Caco-2 (cell line): ENCODE results near the gene PVR. TPM values are rescaled to one million over a fixed set of nuclear protein-coding genes. Genes with fewer than 3 reads are reported as not detected.

Experiments
- BruUV-seq: library from RNA; stranded (reverse); fragments of 400-500 nt; replicated peaks from 2 replicates; lab custom pipeline; 2021; lab: Mats Ljungman, UMichigan
- CTCF ChIA-PET: fragments of 300-600 bp; sonication (Branson Sonifier 250); formaldehyde crosslinking; loops from one replicate; lab custom pipeline; 2022; ENCODE audit warnings: antibody characterized with exemption; lab: Charles Lee
- POLR2A ChIA-PET: fragments of 300-600 bp; sonication (Branson Sonifier 250); formaldehyde crosslinking; loops from one replicate; lab custom pipeline; 2022; ENCODE audit warnings: antibody characterized with exemption; lab: Charles Lee
- DNase-seq, 2 experiments: peaks; one replicate each; pipeline versions ENCODE4 v3.0.0 to v3.0.0-alpha.2; 2020 to 2022
- H3K27me3 ChIP-seq: replicated peaks from 2 replicates; pipeline ENCODE4 v1.6.0; 2011; ENCODE audit warnings: low read length; ENCODE audit not compliant: control insufficient read depth, insufficient read depth
- H3K36me3 ChIP-seq: 2 replicates; pipeline ENCODE4 v1.5.1; 2011; ENCODE audit warnings: low read length; ENCODE audit not compliant: control insufficient read depth, insufficient read depth
- H3K4me1 ChIP-seq: fragments of 250-450 bp; sonication (Bioruptor Pico); 2 replicates; pipeline ENCODE4 v1.5.1; 2020; ENCODE audit warnings: mild to moderate bottlenecking
- H3K4me3 ChIP-seq: 2 replicates; pipeline ENCODE4 v1.5.1; 2011; ENCODE audit warnings: low read depth, mild to moderate bottlenecking, control low read depth, low read length
- H3K9me3 ChIP-seq: fragments of 250-450 bp; sonication (Bioruptor Pico); 2 replicates; pipeline ENCODE4 v1.5.1; 2020; ENCODE audit warnings: mild to moderate bottlenecking, moderate library complexity
- H3K27ac Mint-ChIP-seq: one replicate; pipeline ENCODE4 v1.8.0; 2022; ENCODE audit warnings: mixed read lengths; ENCODE audit not compliant: unreplicated experiment
- H3K27me3 Mint-ChIP-seq: one replicate; pipeline ENCODE4 v1.8.0; 2022; ENCODE audit warnings: mixed read lengths; ENCODE audit not compliant: insufficient read depth, unreplicated experiment
- H3K36me3 Mint-ChIP-seq: one replicate; pipeline ENCODE4 v1.8.0; 2022; ENCODE audit warnings: mild to moderate bottlenecking, mixed read lengths; ENCODE audit not compliant: insufficient read depth, unreplicated experiment
- H3K4me1 Mint-ChIP-seq: one replicate; pipeline ENCODE4 v1.8.0; 2022; ENCODE audit warnings: low read depth, mixed read lengths; ENCODE audit not compliant: unreplicated experiment
- H3K4me3 Mint-ChIP-seq: one replicate; pipeline ENCODE4 v1.8.0; 2022; ENCODE audit warnings: mild to moderate bottlenecking, moderate library complexity, mixed read lengths; ENCODE audit not compliant: unreplicated experiment
- H3K9me3 Mint-ChIP-seq: one replicate; pipeline ENCODE4 v1.8.0; 2022; ENCODE audit warnings: mixed read lengths; ENCODE audit not compliant: unreplicated experiment
- CTCF ChIP-seq, 2 experiments: fragments of 200-600 bp in 1 of 2; IDR thresholded peaks; 1 replicate in 1 of 2; 2 replicates in 1 of 2; pipeline versions ENCODE4 v1.5.1 to v1.8.0; 2011 to 2022; ENCODE audit warnings: antibody characterized with exemption in 1 of 2, control low read depth in 1 of 2, inconsistent platforms in 1 of 2, low read depth in 1 of 2, low read length in 1 of 2, mild to moderate bottlenecking in 1 of 2, moderate library complexity in 1 of 2; ENCODE audit not compliant: insufficient read depth in 1 of 2, severe bottlenecking in 1 of 2, unreplicated experiment in 1 of 2
- intact Hi-C: fragments of 100-400 bp; cut with micrococcal nuclease; formaldehyde crosslinking; loops from one replicate; pipeline ENCODE4 v1.10.0; 2022; ENCODE audit not compliant: unreplicated experiment
- total RNA-seq: library from RNA; stranded (reverse); gene quantifications from 2 replicates; pipeline ENCODE4 v1.2.3, GENCODE V29; 2022

PVR gene
- total RNA-seq, 1 experiment from 2014 or later, result 86.5 TPM

- intact Hi-C loops, result no loop called here
These were observed 44.2 kb downstream of the PVR start for GRCh38 chr19:44687888-44688287.

GRCh38 chr19:44689290-44690130, 45.8 kb downstream of the PVR start:
- Mint-ChIP-seq H3K9me3 (no peaks in the 10 kb centered on the region), H3K4me3 (peak overlapping the region; percentile 7), H3K27me3 (no peaks in the 10 kb centered on the region), H3K4me1 (peaks cover 27% of the 10 kb centered on the region), H3K27ac (peak overlapping the region; percentile 5), H3K36me3 (peaks cover 3% of the 10 kb centered on the region)
- no peaks in the 10 kb centered on the region; the same call in 1 of the 2 replicates for H3K36me3 ChIP-seq
- no peaks in the 10 kb centered on the region for H3K27me3 ChIP-seq
- peak; percentile 97 to 99 for TF ChIP-seq CTCF (IDR thresholded peaks at IDR 0.05; ENCODE audit: insufficient read depth in 1 of 2, low read depth in 1 of 2, low read length in 1 of 2, severe bottlenecking in 1 of 2, unreplicated experiment in 1 of 2)
- peak; percentile 85 to 89 for DNase-seq
- H3K4me3 ChIP-seq, result no peak overlapping the region
- H3K9me3 ChIP-seq, result peaks cover 3% of the 10 kb centered on the region; the same call in 1 of the 2 replicates
- ChIA-PET POLR2A (interaction anchor here (0.6 to 0.9 kb wide), 2 partner anchors 81 to 156 kb away, joined by 3 to 6 read pairs; no protein-coding TSS in a partner anchor), CTCF (interaction anchor here (0.6 to 5.7 kb wide), 12 partner anchors 28 to 190 kb away, joined by 3 to 46 read pairs (median 6); partner anchors contain the start of genes CBLC and NECTIN2)
- intact Hi-C loops, result loop anchor here (1.0 to 10.0 kb wide), 3 partner anchors 35 to 155 kb away; partner anchors contain the start of gene NECTIN2
- BruUV-seq, result no TSS peak
- peaks cover 33% of the 10 kb centered on the region for H3K4me1 ChIP-seq

More at GRCh38 chr19:44687888-44688287, 44.2 kb downstream of the PVR start:
- no peak for DNase-seq
- Histone ChIP-seq H3K36me3 (no peaks in the 10 kb centered on the region; the same call in 1 of the 2 replicates), H3K4me3 (no peak overlapping the region), H3K27me3 (no peaks in the 10 kb centered on the region), H3K4me1 (peaks cover 23% of the 10 kb centered on the region), H3K9me3 (no peaks in the 10 kb centered on the region)
- H3K27me3 Mint-ChIP-seq, result no peaks in the 10 kb centered on the region
- CTCF ChIA-PET, result interaction anchor here (0.6 to 5.7 kb wide), 2 partner anchors 61 to 83 kb away, joined by 3 to 46 read pairs; no protein-coding TSS in a partner anchor
- no TSS peak for BruUV-seq
- H3K4me3 Mint-ChIP-seq, result no peak overlapping the region
- H3K27ac Mint-ChIP-seq, result no peak overlapping the region
- POLR2A ChIA-PET, result no interaction called here
- H3K9me3 Mint-ChIP-seq, result no peaks in the 10 kb centered on the region
- peaks cover 23% of the 10 kb centered on the region for H3K4me1 Mint-ChIP-seq
- TF ChIP-seq CTCF (IDR thresholded peaks at IDR 0.05; ENCODE audit: insufficient read depth in 1 of 2, low read depth in 1 of 2, low read length in 1 of 2, severe bottlenecking in 1 of 2, unreplicated experiment in 1 of 2), result no peak
- H3K36me3 Mint-ChIP-seq, result no peaks in the 10 kb centered on the region

GRCh38 chr19:44690131-44690440, 46.4 kb downstream of the PVR start:
- Mint-ChIP-seq H3K9me3 (no peaks in the 10 kb centered on the region), H3K27me3 (no peaks in the 10 kb centered on the region), H3K27ac (peak overlapping the region; percentile 5), H3K4me1 (peaks cover 26% of the 10 kb centered on the region), H3K4me3 (no peak overlapping the region), H3K36me3 (peaks cover 9% of the 10 kb centered on the region)
- Histone ChIP-seq H3K4me1 (peaks cover 39% of the 10 kb centered on the region), H3K27me3 (no peaks in the 10 kb centered on the region), H3K4me3 (no peak overlapping the region), H3K9me3 (peaks cover 4% of the 10 kb centered on the region; the same call in 1 of the 2 replicates), H3K36me3 (no peaks in the 10 kb centered on the region; the same call in 1 of the 2 replicates)
- ChIA-PET CTCF (interaction anchor here (0.6 to 5.7 kb wide), 6 partner anchors 35 to 119 kb away, joined by 5 to 46 read pairs (median 10); no protein-coding TSS in a partner anchor), POLR2A (interaction anchor here (0.6 to 0.9 kb wide), 2 partner anchors 81 to 156 kb away, joined by 3 to 6 read pairs; no protein-coding TSS in a partner anchor)
- no peak for TF ChIP-seq CTCF (IDR thresholded peaks at IDR 0.05; ENCODE audit: insufficient read depth in 1 of 2, low read depth in 1 of 2, low read length in 1 of 2, severe bottlenecking in 1 of 2, unreplicated experiment in 1 of 2)
- no TSS peak for BruUV-seq
- no peak for DNase-seq
- intact Hi-C loops, result loop anchor here (10.0 kb wide), 1 partner anchor 155 kb away; the partner anchor contains the start of gene NECTIN2
